GM12892 (cell line): Measurements from ENCODE around the gene RASGRP1.
"Not testable (repeated sequence)": the region's sequence is repeated elsewhere in the genome, so short reads cannot be mapped to it uniquely, and the experiment has no call there.

ENCODE experiments used
- POLR2A ChIP-seq: IDR thresholded peaks from 2 replicates; pipeline ENCODE4 v1.6.1; 2011; ENCODE audit warnings: low read depth, low read length, control low read depth
- POLR2AphosphoS5 ChIP-seq: IDR thresholded peaks from 2 replicates; pipeline ENCODE4 v1.6.1; 2011; ENCODE audit warnings: low read depth, low read length, control low read depth
- TAF1 ChIP-seq: IDR thresholded peaks from 2 replicates; pipeline ENCODE4 v1.6.1; 2011; ENCODE audit warnings: low read depth, mild to moderate bottlenecking, control low read depth, low read length, borderline replicate concordance

- not testable (repeated sequence) for TF ChIP-seq POLR2AphosphoS5, POLR2A, TAF1
These were observed 21.4 kb upstream of the RASGRP1 start for GRCh38 chr15:38586005-38586404.
